Muscle of leg (tissue), 16 donors: ENCODE data around the gene PANX2. TPM values are rescaled to one million over a fixed set of nuclear protein-coding genes. Genes with fewer than 3 reads are reported as not detected.
"Not testable (repeated sequence)": the region's sequence is repeated elsewhere in the genome, so short reads cannot be mapped to it uniquely, and the experiment has no call there.

ENCODE experiments used
- DNase-seq: peaks from one replicate; pipeline ENCODE4 v3.0.0; 2013
- H3K27ac ChIP-seq: one replicate; pipeline ENCODE4 v1.5.1; 2013; ENCODE audit warnings: mild to moderate bottlenecking, low read length, control low read depth
- H3K27me3 ChIP-seq: one replicate; pipeline ENCODE4 v1.6.1; 2013; ENCODE audit warnings: low read length; ENCODE audit not compliant: control insufficient read depth, insufficient read depth
- H3K36me3 ChIP-seq: one replicate; pipeline ENCODE4 v1.6.1; 2013; ENCODE audit warnings: low read length; ENCODE audit not compliant: control insufficient read depth, insufficient read depth
- H3K4me1 ChIP-seq: one replicate; pipeline ENCODE4 v1.6.1; 2013; ENCODE audit warnings: low read length; ENCODE audit not compliant: control insufficient read depth, insufficient read depth
- H3K4me3 ChIP-seq: one replicate; pipeline ENCODE4 v1.5.1; 2013; ENCODE audit warnings: low read length, control low read depth
- H3K9me3 ChIP-seq: replicated peaks from 2 replicates; pipeline ENCODE4 v1.6.1; 2013; ENCODE audit warnings: low read depth, low read length; ENCODE audit not compliant: control insufficient read depth
- WGBS: methylation state at CpG from one replicate; pipeline ENCODE4 v1.1.5; 2013; ENCODE audit warnings: missing lambda C conversion rate; ENCODE audit not compliant: insufficient coverage; 5-methylcytosine and 5-hydroxymethylcytosine counted together
- long read RNA-seq, 11 donors: transcript quantifications; one replicate each; lab custom pipeline, GENCODE V29; 2026
- polyA plus RNA-seq, 8 donors: library from polyadenylated mRNA; unstranded; fragments of 120-200 nt; gene quantifications; one replicate each; pipeline versions ENCODE4 v1.2.1 to v1.2.3, GENCODE V29; 2013; ENCODE audit warnings: inconsistent platforms in 1 of 8, low replicate concordance in 1 of 8; ENCODE audit not compliant: insufficient read length in 8 of 8, insufficient read depth in 1 of 8
- total RNA-seq: library from RNA; stranded (reverse); fragments of 120-200 nt; gene quantifications from one replicate; pipeline ENCODE4 v1.2.4, GENCODE V29; 2013

The PANX2 gene
- 0.13 TPM for total RNA-seq
- under 1 TPM; 0.04 to 0.19 (median 0.15) TPM for polyA plus RNA-seq
- long read RNA-seq, donor 1: 0 reads
- long read RNA-seq, donor 2: 0 reads
- long read RNA-seq, donor 3: 0 reads
- long read RNA-seq, donor 4: 0 reads
- long read RNA-seq, donor 5: 0 reads
- long read RNA-seq, donor 6: 0 reads
- long read RNA-seq, donor 7: 0 reads
- long read RNA-seq, donor 8: 0 reads
- long read RNA-seq, donor 9: 0 reads
- long read RNA-seq, donor 10: 0 reads
- long read RNA-seq, donor 11: 0 reads

- DNase-seq: no peak
- 7% methylated on average over 63 of the region's 105 CpGs for WGBS
- Histone ChIP-seq H3K36me3 (no peaks in the 10 kb centered on the region), H3K4me1 (no peaks in the 10 kb centered on the region), H3K9me3 (no peaks in the 10 kb centered on the region), H3K4me3 (no peak within 1 kb of the TSS), H3K27me3 (peaks cover 51% of the 10 kb centered on the region), H3K27ac (no peak within 1 kb of the TSS)
Measured at GRCh38 chr22:50170453-50171318, at the start of gene PANX2. Gene PANX2, plus strand, starts transcription at chr22:50170731. Its CDS starts 0 bp downstream, at chr22:50170731.

GRCh38 chr22:50121202-50121740, 49.3 kb upstream of the PANX2 start:
- WGBS: 80% methylated on average over 10 of the region's 11 CpGs
- Histone ChIP-seq H3K27me3 (peaks cover 2% of the 10 kb centered on the region), H3K27ac (no peak overlapping the region), H3K9me3 (peaks cover 5% of the 10 kb centered on the region), H3K36me3 (no peaks in the 10 kb centered on the region), H3K4me1 (peaks cover 13% of the 10 kb centered on the region), H3K4me3 (no peak overlapping the region)
- DNase-seq: no peak

GRCh38 chr22:50123119-50123518, 47.4 kb upstream of the PANX2 start:
- WGBS: no CpG with 5 or more reads among the region's 4 CpGs
- Histone ChIP-seq H3K27me3 (peaks cover 2% of the 10 kb centered on the region), H3K4me1 (peaks cover 13% of the 10 kb centered on the region), H3K36me3 (no peaks in the 10 kb centered on the region), H3K27ac (no peak overlapping the region), H3K9me3 (peaks cover 5% of the 10 kb centered on the region), H3K4me3 (no peak overlapping the region)
- DNase-seq: no peak

GRCh38 chr22:50125029-50125428, 45.5 kb upstream of the PANX2 start:
- H3K4me3 ChIP-seq: no peak overlapping the region
- DNase-seq: no peak
- 43% methylated on average over 9 of the region's 9 CpGs for WGBS
- H3K4me1 ChIP-seq: peaks cover 3% of the 10 kb centered on the region
- no peak overlapping the region for H3K27ac ChIP-seq
- H3K27me3 ChIP-seq: peaks cover 2% of the 10 kb centered on the region
- H3K9me3 ChIP-seq: peaks cover 5% of the 10 kb centered on the region
- no peaks in the 10 kb centered on the region for H3K36me3 ChIP-seq

- no peak for DNase-seq
- WGBS: 73% methylated on average over 7 of the region's 10 CpGs
- no peaks in the 10 kb centered on the region for H3K4me1 ChIP-seq
Measured at GRCh38 chr22:50129121-50129736, 41.3 kb upstream of the PANX2 start.

DNA sequence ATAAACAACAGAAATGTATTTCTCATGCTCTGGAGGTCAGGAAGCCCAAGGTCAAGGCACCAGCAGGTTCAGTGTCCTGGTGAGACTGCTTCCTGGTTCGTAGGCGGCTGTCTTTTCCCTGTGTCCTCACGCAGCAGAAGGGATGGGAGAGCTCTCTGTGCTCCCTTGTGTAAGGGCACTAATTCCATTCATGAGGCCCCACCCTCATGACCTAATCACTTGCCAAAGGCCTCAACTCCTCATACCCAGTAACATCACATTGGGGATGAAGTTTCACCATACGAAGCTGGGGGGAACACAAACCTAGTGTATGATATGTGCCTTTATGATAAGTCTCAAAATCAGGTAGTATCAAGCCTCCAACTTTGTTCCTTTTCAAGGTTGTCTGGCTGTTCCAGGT, 38.6 kb upstream of the PANX2 start:
- H3K4me3 ChIP-seq: no peak overlapping the region
- peaks cover 3% of the 10 kb centered on the region for H3K4me1 ChIP-seq
- H3K9me3 ChIP-seq: no peaks in the 10 kb centered on the region
- 75% methylated on average over 3 of the region's 4 CpGs for WGBS
- H3K27ac ChIP-seq: no peak overlapping the region
- H3K36me3 ChIP-seq: no peaks in the 10 kb centered on the region
- peaks cover 4% of the 10 kb centered on the region for H3K27me3 ChIP-seq
- DNase-seq: no peak

More at GRCh38 chr22:50129121-50129736, 41.3 kb upstream of the PANX2 start:
- peaks cover 4% of the 10 kb centered on the region for H3K27me3 ChIP-seq
- H3K9me3 ChIP-seq: no peaks in the 10 kb centered on the region
- H3K4me3 ChIP-seq: no peak overlapping the region
- H3K27ac ChIP-seq: no peak overlapping the region
- no peaks in the 10 kb centered on the region for H3K36me3 ChIP-seq

- no peaks in the 10 kb centered on the region for H3K36me3 ChIP-seq
- H3K4me1 ChIP-seq: peaks cover 3% of the 10 kb centered on the region
- no peaks in the 10 kb centered on the region for H3K9me3 ChIP-seq
- H3K4me3 ChIP-seq: no peak overlapping the region
- peaks cover 4% of the 10 kb centered on the region for H3K27me3 ChIP-seq
- 64% methylated on average over 5 of the region's 10 CpGs for WGBS
- no peak for DNase-seq
- no peak overlapping the region for H3K27ac ChIP-seq
Measured at GRCh38 chr22:50134481-50134880, 36.0 kb upstream of the PANX2 start.

DNA sequence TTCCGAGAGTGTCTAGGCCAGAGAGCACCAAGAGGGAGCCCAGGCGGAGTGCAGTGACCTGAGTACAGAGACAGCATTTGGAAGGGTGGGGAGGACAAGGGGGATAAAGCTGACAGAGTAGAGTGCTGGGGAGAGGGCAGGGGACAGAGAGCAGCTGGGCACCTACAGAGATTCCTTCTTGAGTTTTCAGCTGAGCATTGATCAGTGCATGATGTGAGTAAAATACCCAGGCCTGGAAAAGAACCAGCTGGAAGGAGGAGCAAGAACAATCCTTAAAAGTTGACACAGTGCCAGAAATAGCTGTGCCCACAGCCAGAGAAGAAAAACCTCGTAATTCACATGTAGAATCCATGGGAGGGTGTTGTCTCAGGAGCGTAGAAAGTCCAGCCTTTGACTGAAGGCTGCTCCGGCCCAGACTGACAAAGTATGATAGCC, 33.9 kb upstream of the PANX2 start:
- Histone ChIP-seq H3K4me3 (no peak overlapping the region), H3K27me3 (no peaks in the 10 kb centered on the region), H3K27ac (no peak overlapping the region), H3K4me1 (peaks cover 3% of the 10 kb centered on the region), H3K36me3 (no peaks in the 10 kb centered on the region), H3K9me3 (no peaks in the 10 kb centered on the region)
- DNase-seq: no peak
- 65% methylated on average over 2 of the region's 5 CpGs for WGBS

- not testable (repeated sequence) for H3K27me3 ChIP-seq, H3K36me3 ChIP-seq, DNase-seq, H3K27ac ChIP-seq, H3K4me3 ChIP-seq, H3K4me1 ChIP-seq, H3K9me3 ChIP-seq
- 100% methylated on average over 1 of the region's 9 CpGs for WGBS
Measured at GRCh38 chr22:50137277-50137676, 33.3 kb upstream of the PANX2 start.

DNA sequence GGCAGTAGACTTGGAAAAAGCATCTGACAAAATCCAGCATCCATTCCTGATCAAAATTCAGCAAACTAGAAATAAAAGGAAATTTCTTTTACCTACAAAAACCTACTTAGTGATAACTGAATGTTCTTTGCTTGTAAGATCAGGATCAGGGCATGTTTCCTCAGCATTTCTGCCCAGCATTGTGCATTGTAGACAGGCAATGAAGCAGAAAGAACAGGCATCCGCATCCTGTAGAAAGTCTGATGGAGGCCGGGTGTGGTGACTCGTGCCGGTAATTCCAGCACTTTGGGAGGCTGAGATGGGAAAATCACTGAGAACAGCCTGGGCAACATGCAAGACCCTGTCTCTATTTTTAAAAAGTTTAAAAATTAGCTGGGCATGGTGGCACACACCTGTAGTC, 32.5 kb upstream of the PANX2 start:
- Histone ChIP-seq H3K27ac (no peak overlapping the region), H3K9me3 (no peaks in the 10 kb centered on the region), H3K4me1 (peaks cover 3% of the 10 kb centered on the region), H3K36me3 (no peaks in the 10 kb centered on the region), H3K27me3 (peaks cover 8% of the 10 kb centered on the region), H3K4me3 (no peak overlapping the region)
- WGBS: 73% methylated on average over 4 of the region's 4 CpGs
- DNase-seq: no peak
